ENCODE measurements around the gene KIRREL1. TPM values are rescaled to one million over a fixed set of nuclear protein-coding genes. Genes with fewer than 3 reads are reported as not detected.

The KIRREL1 gene
- polyA plus RNA-seq, 1 donor (not counting 4 experiments of a cell fraction or from before 2014, with no cell fraction given): 19.7 TPM

DNA sequence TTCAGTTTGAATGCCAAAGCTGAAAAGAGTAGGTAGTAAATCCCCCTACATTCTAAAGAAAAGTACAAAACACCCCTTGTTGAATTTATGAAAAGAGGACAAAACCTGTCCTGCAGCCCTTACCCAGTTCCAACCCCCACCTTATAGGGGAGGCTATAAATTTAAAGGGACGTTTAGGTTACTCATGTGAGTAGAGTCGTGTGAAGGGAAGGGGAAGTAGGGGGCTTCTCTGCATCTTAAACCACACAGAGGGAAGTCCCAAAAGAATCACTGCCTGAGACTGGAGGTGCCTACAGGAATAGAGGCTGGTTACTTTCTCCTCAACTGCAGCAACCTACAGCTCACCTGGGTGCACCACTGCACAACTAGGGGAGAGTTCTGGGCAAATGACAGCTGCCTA is 36.7 kb upstream of the KIRREL1 start:
- no peak for TF ChIP-seq EZH2 (IDR thresholded peaks at IDR 0.05; ENCODE audit: low read length)
- TF ChIP-seq, protein P1, sequence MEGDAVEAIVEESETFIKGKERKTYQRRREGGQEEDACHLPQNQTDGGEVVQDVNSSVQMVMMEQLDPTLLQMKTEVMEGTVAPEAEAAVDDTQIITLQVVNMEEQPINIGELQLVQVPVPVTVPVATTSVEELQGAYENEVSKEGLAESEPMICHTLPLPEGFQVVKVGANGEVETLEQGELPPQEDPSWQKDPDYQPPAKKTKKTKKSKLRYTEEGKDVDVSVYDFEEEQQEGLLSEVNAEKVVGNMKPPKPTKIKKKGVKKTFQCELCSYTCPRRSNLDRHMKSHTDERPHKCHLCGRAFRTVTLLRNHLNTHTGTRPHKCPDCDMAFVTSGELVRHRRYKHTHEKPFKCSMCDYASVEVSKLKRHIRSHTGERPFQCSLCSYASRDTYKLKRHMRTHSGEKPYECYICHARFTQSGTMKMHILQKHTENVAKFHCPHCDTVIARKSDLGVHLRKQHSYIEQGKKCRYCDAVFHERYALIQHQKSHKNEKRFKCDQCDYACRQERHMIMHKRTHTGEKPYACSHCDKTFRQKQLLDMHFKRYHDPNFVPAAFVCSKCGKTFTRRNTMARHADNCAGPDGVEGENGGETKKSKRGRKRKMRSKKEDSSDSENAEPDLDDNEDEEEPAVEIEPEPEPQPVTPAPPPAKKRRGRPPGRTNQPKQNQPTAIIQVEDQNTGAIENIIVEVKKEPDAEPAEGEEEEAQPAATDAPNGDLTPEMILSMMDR (optimal IDR thresholded peaks at IDR 0.05 in 1 of 3, IDR thresholded peaks at IDR 0.05 in 1 of 3, conservative IDR thresholded peaks at IDR 0.05 in 1 of 3; ENCODE audit: extremely low read depth in 1 of 3, insufficient read depth in 2 of 3, low read length in 3 of 3): no peak
- Histone ChIP-seq H3K36me3 (ENCODE audit: control insufficient read depth in 2 of 2, extremely low read depth in 1 of 2, insufficient read depth in 2 of 2, low read length in 2 of 2) (no peaks in the 10 kb centered on the region), H3K27ac (ENCODE audit: control insufficient read depth, insufficient read depth, low read length) (no peak overlapping the region), H4K20me1 (ENCODE audit: control insufficient read depth, extremely low read depth, insufficient read depth, low read length) (no peaks in the 10 kb centered on the region), H3K9ac (ENCODE audit: control insufficient read depth, extremely low read depth, insufficient read depth, low read length) (no peak overlapping the region), H3K4me1 (ENCODE audit: control insufficient read depth, extremely low read depth, insufficient read depth, low read length) (peaks cover under 1% of the 10 kb centered on the region), H3K9me1 (ENCODE audit: control insufficient read depth, extremely low read depth, insufficient read depth, low read length) (no peaks in the 10 kb centered on the region), H3K79me2 (ENCODE audit: control insufficient read depth, insufficient read depth, low read length) (no peaks in the 10 kb centered on the region), H3K4me2 (ENCODE audit: control insufficient read depth, extremely low read depth, insufficient read depth, low read depth, low read length) (no peak overlapping the region), H3K27me3 (ENCODE audit: control insufficient read depth, extremely low read depth, insufficient read depth, low read length) (peaks cover 8% of the 10 kb centered on the region), H3K4me3 (ENCODE audit: control insufficient read depth in 2 of 3, extremely low read depth in 1 of 3, insufficient read depth in 2 of 3, low read depth in 1 of 3, low read length in 3 of 3) (no peak overlapping the region), H3K9me3 (ENCODE audit: control insufficient read depth, low read depth, low read length) (no peaks in the 10 kb centered on the region), H2AFZ (ENCODE audit: control insufficient read depth, low read length) (no peak overlapping the region)
- dilution Hi-C loops (cut with MboI; ENCODE audit: extremely low pct_ligation_motif_present, low sequenced_read_pairs): loop anchor here (25.0 kb wide), 1 partner anchor 156 kb away; no protein-coding TSS in a partner anchor
- no peak for FAIRE-seq
- DNase-seq (ENCODE audit: low read depth, low spot score): no peak

DNA sequence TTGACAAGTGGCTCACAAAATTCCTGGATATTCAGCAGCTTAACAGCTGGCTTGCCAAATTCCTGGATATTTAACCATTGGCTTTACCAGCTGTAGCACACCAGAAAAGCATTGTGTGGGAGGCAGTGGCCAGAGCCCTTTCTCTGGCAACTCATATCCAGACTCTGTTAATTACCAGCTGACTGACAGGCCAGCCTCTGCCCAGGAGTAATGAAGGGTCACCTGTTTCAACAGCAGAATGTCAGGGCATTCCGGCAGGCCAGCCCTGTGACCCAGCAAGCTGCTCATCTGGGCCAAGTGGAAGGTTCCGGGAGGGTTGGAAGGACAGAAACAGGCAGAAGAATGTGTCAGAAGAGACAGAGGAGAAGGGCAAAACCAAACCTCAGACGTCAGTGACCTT is 35.2 kb upstream of the KIRREL1 start:
- peaks cover 16% of the 10 kb centered on the region for H3K4me1 ChIP-seq (ENCODE audit: control insufficient read depth, extremely low read depth, insufficient read depth, low read length)
- DNase-seq (ENCODE audit: low read depth, low spot score) (no peak), FAIRE-seq (no peak)
- H3K27ac ChIP-seq (ENCODE audit: control insufficient read depth, insufficient read depth, low read length): no peak overlapping the region
- dilution Hi-C loops (cut with MboI; ENCODE audit: extremely low pct_ligation_motif_present, low sequenced_read_pairs): loop anchor here (25.0 kb wide), 1 partner anchor 154 kb away; no protein-coding TSS in a partner anchor
- H3K9ac ChIP-seq (ENCODE audit: control insufficient read depth, extremely low read depth, insufficient read depth, low read length): no peak overlapping the region
- no peak overlapping the region for H3K4me2 ChIP-seq (ENCODE audit: control insufficient read depth, extremely low read depth, insufficient read depth, low read depth, low read length)
- H3K9me1 ChIP-seq (ENCODE audit: control insufficient read depth, extremely low read depth, insufficient read depth, low read length): no peaks in the 10 kb centered on the region
- no peak overlapping the region for H2AFZ ChIP-seq (ENCODE audit: control insufficient read depth, low read length)
- no peaks in the 10 kb centered on the region for H3K79me2 ChIP-seq (ENCODE audit: control insufficient read depth, insufficient read depth, low read length)
- peaks cover 8% of the 10 kb centered on the region for H3K27me3 ChIP-seq (ENCODE audit: control insufficient read depth, extremely low read depth, insufficient read depth, low read length)
- no peak overlapping the region for H3K4me3 ChIP-seq (ENCODE audit: control insufficient read depth in 2 of 3, extremely low read depth in 1 of 3, insufficient read depth in 2 of 3, low read depth in 1 of 3, low read length in 3 of 3)
- no peaks in the 10 kb centered on the region for H4K20me1 ChIP-seq (ENCODE audit: control insufficient read depth, extremely low read depth, insufficient read depth, low read length)
- TF ChIP-seq, protein P1 (optimal IDR thresholded peaks at IDR 0.05 in 1 of 3, IDR thresholded peaks at IDR 0.05 in 1 of 3, conservative IDR thresholded peaks at IDR 0.05 in 1 of 3; ENCODE audit: extremely low read depth in 1 of 3, insufficient read depth in 2 of 3, low read length in 3 of 3): no peak
- no peak for TF ChIP-seq EZH2 (IDR thresholded peaks at IDR 0.05; ENCODE audit: low read length)
- H3K36me3 ChIP-seq (ENCODE audit: control insufficient read depth in 2 of 2, extremely low read depth in 1 of 2, insufficient read depth in 2 of 2, low read length in 2 of 2): no peaks in the 10 kb centered on the region
- no peaks in the 10 kb centered on the region for H3K9me3 ChIP-seq (ENCODE audit: control insufficient read depth, low read depth, low read length)

Measured in keratinocyte (primary cell).